BLaER1 treated with 17β-estradiol and CSF1 and Interleukin-3, amounts not matched to agents 10 nM and 100 nM (cell line): Measurements from ENCODE around the gene ASIC1.

Source experiments
- H3K27ac ChIP-seq, 11 experiments: shearing (Covaris generic); formaldehyde crosslinking; 2 replicates each; pipeline ENCODE4 v1.8.1; 2022
- H3K27me3 ChIP-seq, 11 experiments: shearing (Covaris generic); formaldehyde crosslinking; 2 replicates each; pipeline ENCODE4 v1.8.1; 2022
- H3K36me3 ChIP-seq, 11 experiments: shearing (Covaris generic); formaldehyde crosslinking; 2 replicates each; pipeline ENCODE4 v1.8.1; 2022
- H3K4me1 ChIP-seq, 10 experiments: shearing (Covaris generic); formaldehyde crosslinking; 2 replicates each; pipeline ENCODE4 v1.8.1; 2022
- H3K4me2 ChIP-seq, 11 experiments: shearing (Covaris generic); formaldehyde crosslinking; 2 replicates each; pipeline ENCODE4 v1.8.1; 2022
- H3K4me3 ChIP-seq, 10 experiments: shearing (Covaris generic); formaldehyde crosslinking; 2 replicates each; pipeline ENCODE4 v1.8.1; 2022
- H3K9ac ChIP-seq, 11 experiments: shearing (Covaris generic); formaldehyde crosslinking; 2 replicates each; pipeline ENCODE4 v1.8.1; 2022
- H3K9me3 ChIP-seq, 11 experiments: shearing (Covaris generic); formaldehyde crosslinking; replicated peaks in 1 of 11; 2 replicates each; pipeline ENCODE4 v1.8.1; 2022
- H4K20me1 ChIP-seq, 11 experiments: shearing (Covaris generic); formaldehyde crosslinking; 2 replicates each; pipeline ENCODE4 v1.8.1; 2022
- Cebpa-rat ChIP-seq, 11 experiments: shearing (Covaris generic); IDR thresholded peaks; 2 replicates each; pipeline ENCODE4 v1.8.1; 2022

ASIC1 gene

GRCh38 chr12:50117057-50117622 lies 59.7 kb downstream of the ASIC1 start:
- Histone ChIP-seq H3K36me3 (peaks cover 55 to 82% (median 66%) of the 10 kb centered on the region in 11 experiments), H4K20me1 (peaks cover 33 to 93% (median 74%) of the 10 kb centered on the region in 11 experiments; a peak in 17 of 22 replicates), H3K27me3 (no peaks in the 10 kb centered on the region), H3K27ac (no peak overlapping the region), H3K4me3 (no peak overlapping the region), H3K4me2 (no peak overlapping the region), H3K9ac (no peak overlapping the region; a peak in 1 of 22 replicates), H3K9me3 (no peaks in the 10 kb centered on the region), H3K4me1 (peaks cover 16 to 21% (median 17%) of the 10 kb centered on the region in 10 experiments)
- TF ChIP-seq Cebpa-rat (IDR thresholded peaks at IDR 0.05): no peak

GRCh38 chr12:50119387-50119786 lies 62.0 kb downstream of the ASIC1 start:
- Histone ChIP-seq H3K27me3 (no peaks in the 10 kb centered on the region), H3K4me2 (no peak overlapping the region), H3K27ac (no peak overlapping the region), H3K4me1 (peaks cover under 1 to 9% (median 1%) of the 10 kb centered on the region in 10 experiments; a peak in 16 of 20 replicates), H3K36me3 (peaks cover 74 to 100% (median 87%) of the 10 kb centered on the region in 11 experiments), H4K20me1 (peaks cover 21 to 97% (median 74%) of the 10 kb centered on the region in 11 experiments; a peak in 17 of 22 replicates), H3K9ac (no peak overlapping the region), H3K4me3 (no peak overlapping the region), H3K9me3 (no peaks in the 10 kb centered on the region)
- TF ChIP-seq Cebpa-rat (IDR thresholded peaks at IDR 0.05): no peak

- no peak for TF ChIP-seq Cebpa-rat (IDR thresholded peaks at IDR 0.05)
- Histone ChIP-seq H3K27ac (no peak overlapping the region), H3K4me3 (no peak overlapping the region), H4K20me1 (peaks cover 16 to 97% (median 75%) of the 10 kb centered on the region in 11 experiments; a peak in 17 of 22 replicates), H3K4me2 (no peak overlapping the region), H3K9ac (no peak overlapping the region), H3K27me3 (no peaks in the 10 kb centered on the region), H3K36me3 (peaks cover 68 to 99% (median 85%) of the 10 kb centered on the region in 11 experiments), H3K4me1 (peaks cover 9 to 14% (median 10%) of the 10 kb centered on the region in 10 experiments; a peak in 18 of 20 replicates), H3K9me3 (no peaks in the 10 kb centered on the region)
These were observed 63.1 kb downstream of the ASIC1 start for GRCh38 chr12:50120521-50120920.

- no peaks in the 10 kb centered on the region for H3K9me3 ChIP-seq
- H3K36me3 ChIP-seq: peaks cover 64 to 96% (median 81%) of the 10 kb centered on the region in 11 experiments
These were observed 63.6 kb downstream of the ASIC1 start for GRCh38 chr12:50120953-50121352.

GRCh38 chr12:50121641-50122040 lies 64.2 kb downstream of the ASIC1 start:
- Histone ChIP-seq H3K9me3 (no peaks in the 10 kb centered on the region), H3K27me3 (no peaks in the 10 kb centered on the region), H3K4me1 (peaks cover 10 to 18% (median 12%) of the 10 kb centered on the region in 10 experiments; a peak in 18 of 20 replicates), H3K4me3 (no peak overlapping the region), H4K20me1 (peaks cover 16 to 93% (median 67%) of the 10 kb centered on the region in 11 experiments; a peak in 17 of 22 replicates), H3K4me2 (no peak overlapping the region), H3K27ac (no peak overlapping the region), H3K36me3 (peaks cover 59 to 96% (median 78%) of the 10 kb centered on the region in 11 experiments), H3K9ac (no peak overlapping the region)
- TF ChIP-seq Cebpa-rat (IDR thresholded peaks at IDR 0.05): no peak

More at GRCh38 chr12:50120953-50121352, 63.6 kb downstream of the ASIC1 start:
- H3K27ac ChIP-seq: no peak overlapping the region
- no peak overlapping the region for H3K9ac ChIP-seq
- no peak overlapping the region for H3K4me3 ChIP-seq
- no peaks in the 10 kb centered on the region for H3K27me3 ChIP-seq
- peaks cover 10 to 18% (median 12%) of the 10 kb centered on the region in 10 experiments; a peak in 18 of 20 replicates for H3K4me1 ChIP-seq
- no peak overlapping the region for H3K4me2 ChIP-seq
- H4K20me1 ChIP-seq: peaks cover 16 to 97% (median 71%) of the 10 kb centered on the region in 11 experiments; a peak in 17 of 22 replicates
- TF ChIP-seq Cebpa-rat (IDR thresholded peaks at IDR 0.05): no peak

GRCh38 chr12:50123203-50123602 lies 65.8 kb downstream of the ASIC1 start:
- no peak for TF ChIP-seq Cebpa-rat (IDR thresholded peaks at IDR 0.05)
- no peak overlapping the region for H3K4me2 ChIP-seq
- H3K4me1 ChIP-seq: peaks cover 10 to 18% (median 12%) of the 10 kb centered on the region in 10 experiments; a peak in 18 of 20 replicates
- H3K9ac ChIP-seq: no peak overlapping the region
- H3K4me3 ChIP-seq: no peak overlapping the region
- H3K27me3 ChIP-seq: no peaks in the 10 kb centered on the region
- peaks cover 72 to 96% (median 83%) of the 10 kb centered on the region in 11 experiments for H3K36me3 ChIP-seq
- peaks cover 16 to 92% (median 69%) of the 10 kb centered on the region in 11 experiments; a peak in 18 of 22 replicates for H4K20me1 ChIP-seq
- H3K27ac ChIP-seq: no peak overlapping the region
- no peaks in the 10 kb centered on the region for H3K9me3 ChIP-seq

- no peak overlapping the region for H3K4me3 ChIP-seq
- no peak for TF ChIP-seq Cebpa-rat (IDR thresholded peaks at IDR 0.05)
- peaks cover 4 to 91% (median 52%) of the 10 kb centered on the region in 11 experiments; a peak in 17 of 22 replicates for H4K20me1 ChIP-seq
- no peak overlapping the region for H3K27ac ChIP-seq
- peaks cover 12 to 29% (median 19%) of the 10 kb centered on the region in 10 experiments; a peak in 18 of 20 replicates for H3K4me1 ChIP-seq
- H3K4me2 ChIP-seq: no peak overlapping the region
- H3K27me3 ChIP-seq: no peaks in the 10 kb centered on the region
- H3K9me3 ChIP-seq: no peaks in the 10 kb centered on the region
- no peak overlapping the region for H3K9ac ChIP-seq
- peaks cover 78 to 96% (median 85%) of the 10 kb centered on the region in 11 experiments for H3K36me3 ChIP-seq
These were observed 70.2 kb downstream of the ASIC1 start for GRCh38 chr12:50127546-50127945.

- no peak for TF ChIP-seq Cebpa-rat (IDR thresholded peaks at IDR 0.05)
- Histone ChIP-seq H3K27ac (no peak overlapping the region; a peak in 1 of 22 replicates), H3K36me3 (peaks cover 78 to 96% (median 88%) of the 10 kb centered on the region in 11 experiments)
These were observed 71.9 kb downstream of the ASIC1 start for GRCh38 chr12:50129290-50129689.

GRCh38 chr12:50132505-50133135 lies 75.2 kb downstream of the ASIC1 start:
- H3K36me3 ChIP-seq: peaks cover 94 to 98% (median 96%) of the 10 kb centered on the region in 11 experiments

More at GRCh38 chr12:50129290-50129689, 71.9 kb downstream of the ASIC1 start:
- Histone ChIP-seq H3K4me3 (no peak overlapping the region), H4K20me1 (peaks cover 4 to 90% (median 52%) of the 10 kb centered on the region in 11 experiments; a peak in 18 of 22 replicates), H3K9ac (no peak overlapping the region), H3K4me2 (no peak overlapping the region; a peak in 1 of 22 replicates), H3K4me1 (peaks cover 16 to 36% (median 22%) of the 10 kb centered on the region in 10 experiments; a peak in 18 of 20 replicates), H3K9me3 (no peaks in the 10 kb centered on the region), H3K27me3 (no peaks in the 10 kb centered on the region)

More at GRCh38 chr12:50132505-50133135, 75.2 kb downstream of the ASIC1 start:
- peak overlapping the region in 2 of 11 experiments; percentile 10 to 11; a peak in 2 of 22 replicates for H3K4me2 ChIP-seq
- H3K4me3 ChIP-seq: no peak overlapping the region
- TF ChIP-seq Cebpa-rat (IDR thresholded peaks at IDR 0.05): no peak
- H3K9ac ChIP-seq: 0 out of 22 replicates have a peak overlapping the region, but pooled peaks of 1 of the 11 experiments have one; percentile 5
- no peaks in the 10 kb centered on the region for H3K27me3 ChIP-seq
- no peak overlapping the region for H3K27ac ChIP-seq
- H3K9me3 ChIP-seq: no peaks in the 10 kb centered on the region
- peaks cover 4 to 72% (median 35%) of the 10 kb centered on the region in 11 experiments; a peak in 17 of 22 replicates for H4K20me1 ChIP-seq
- peaks cover 5 to 23% (median 10%) of the 10 kb centered on the region in 10 experiments; a peak in 13 of 20 replicates for H3K4me1 ChIP-seq
